ENCODE data around the gene OR1F1. TPM values are rescaled to one million over a fixed set of nuclear protein-coding genes. Genes with fewer than 3 reads are reported as not detected.

The OR1F1 gene
- total RNA-seq, 4 donors from 2014 or later = not detected

- DNase-seq (ENCODE audit: extremely low spot score) = peak; percentile 97
- whole genome bisulfite sequencing = 1% methylated on average over 37 of the region's 70 CpGs
- TF ChIP-seq POLR2AphosphoS5 (IDR thresholded peaks at IDR 0.05) = peak in 1 of 2 donors; percentile 71
- TF ChIP-seq POLR2A (IDR thresholded peaks at IDR 0.05; ENCODE audit: low read depth) = no peak
- TF ChIP-seq, protein P1, sequence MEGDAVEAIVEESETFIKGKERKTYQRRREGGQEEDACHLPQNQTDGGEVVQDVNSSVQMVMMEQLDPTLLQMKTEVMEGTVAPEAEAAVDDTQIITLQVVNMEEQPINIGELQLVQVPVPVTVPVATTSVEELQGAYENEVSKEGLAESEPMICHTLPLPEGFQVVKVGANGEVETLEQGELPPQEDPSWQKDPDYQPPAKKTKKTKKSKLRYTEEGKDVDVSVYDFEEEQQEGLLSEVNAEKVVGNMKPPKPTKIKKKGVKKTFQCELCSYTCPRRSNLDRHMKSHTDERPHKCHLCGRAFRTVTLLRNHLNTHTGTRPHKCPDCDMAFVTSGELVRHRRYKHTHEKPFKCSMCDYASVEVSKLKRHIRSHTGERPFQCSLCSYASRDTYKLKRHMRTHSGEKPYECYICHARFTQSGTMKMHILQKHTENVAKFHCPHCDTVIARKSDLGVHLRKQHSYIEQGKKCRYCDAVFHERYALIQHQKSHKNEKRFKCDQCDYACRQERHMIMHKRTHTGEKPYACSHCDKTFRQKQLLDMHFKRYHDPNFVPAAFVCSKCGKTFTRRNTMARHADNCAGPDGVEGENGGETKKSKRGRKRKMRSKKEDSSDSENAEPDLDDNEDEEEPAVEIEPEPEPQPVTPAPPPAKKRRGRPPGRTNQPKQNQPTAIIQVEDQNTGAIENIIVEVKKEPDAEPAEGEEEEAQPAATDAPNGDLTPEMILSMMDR (IDR thresholded peaks at IDR 0.05) = peak in 1 of 3 experiments; percentile 20
- TF ChIP-seq EP300 (IDR thresholded peaks at IDR 0.05) = no peak
These were observed 29.3 kb upstream of the OR1F1 start for GRCh38 chr16:3158510-3159314.

GRCh38 chr16:3161235-3162018 lies 26.6 kb upstream of the OR1F1 start:
- Histone ChIP-seq H3K4me1 (peaks cover 23 to 43% (median 37%) of the 10 kb centered on the region in 4 donors), H3K9me3 (no peaks in the 10 kb centered on the region), H3K36me3 (no peaks in the 10 kb centered on the region), H3K27ac (replicated peaks in 1 of 4) (no peak overlapping the region), H3K4me3 (no peak overlapping the region), H3K27me3 (peaks cover 0 to 44% (median 6%) of the 10 kb centered on the region in 4 donors)
- TF ChIP-seq, protein P1 (IDR thresholded peaks at IDR 0.05) = no peak
- TF ChIP-seq EP300 (IDR thresholded peaks at IDR 0.05) (no peak), POLR2AphosphoS5 (IDR thresholded peaks at IDR 0.05) (no peak), POLR2A (IDR thresholded peaks at IDR 0.05; ENCODE audit: low read depth) (no peak)
- WGBS = 85% methylated on average over 33 of the region's 36 CpGs
- DNase-seq (ENCODE audit: extremely low spot score) = no peak
- intact Hi-C loops (cut with DNase I) = no loop called here

More at GRCh38 chr16:3158510-3159314, 29.3 kb upstream of the OR1F1 start:
- intact Hi-C loops (cut with DNase I) = no loop called here
- no peaks in the 10 kb centered on the region for H3K9me3 ChIP-seq
- peak overlapping the region; percentile 70 to 96 (median 84) for H3K4me3 ChIP-seq
- peaks cover 18 to 37% (median 30%) of the 10 kb centered on the region in 4 donors for H3K4me1 ChIP-seq
- peak overlapping the region; percentile 80 to 95 (median 86) for H3K27ac ChIP-seq (replicated peaks in 1 of 4)
- no peaks in the 10 kb centered on the region for H3K36me3 ChIP-seq
- peaks cover 0 to 38% (median 6%) of the 10 kb centered on the region in 4 donors for H3K27me3 ChIP-seq

- DNase-seq (ENCODE audit: extremely low spot score) = no peak
- Histone ChIP-seq H3K36me3 (no peaks in the 10 kb centered on the region), H3K9me3 (no peaks in the 10 kb centered on the region), H3K4me3 (no peak overlapping the region), H3K27me3 (peaks cover 0 to 57% (median 6%) of the 10 kb centered on the region in 4 donors), H3K27ac (replicated peaks in 1 of 4) (no peak overlapping the region), H3K4me1 (peaks cover 12 to 18% (median 16%) of the 10 kb centered on the region in 4 donors)
- TF ChIP-seq EP300 (IDR thresholded peaks at IDR 0.05) (no peak), POLR2AphosphoS5 (IDR thresholded peaks at IDR 0.05) (no peak), POLR2A (IDR thresholded peaks at IDR 0.05; ENCODE audit: low read depth) (no peak)
- TF ChIP-seq, protein P1 (IDR thresholded peaks at IDR 0.05) = no peak
- intact Hi-C loops (cut with DNase I) = no loop called here
- 83% methylated on average over 35 of the region's 37 CpGs for WGBS
These were observed 23.6 kb upstream of the OR1F1 start for GRCh38 chr16:3164121-3164991.

GRCh38 chr16:3165111-3165822 lies 22.7 kb upstream of the OR1F1 start:
- Histone ChIP-seq H3K4me3 (peak overlapping the region; percentile 24 to 47 (median 38)), H3K27me3 (peaks cover under 1 to 59% (median 10%) of the 10 kb centered on the region in 4 donors), H3K27ac (replicated peaks in 1 of 4) (no peak overlapping the region)

More at GRCh38 chr16:3165111-3165822, 22.7 kb upstream of the OR1F1 start:
- intact Hi-C loops (cut with DNase I) = loop anchor here (5.0 kb wide), 1 partner anchor 108 kb away; no protein-coding TSS in a partner anchor
- TF ChIP-seq POLR2AphosphoS5 (IDR thresholded peaks at IDR 0.05) (no peak), POLR2A (IDR thresholded peaks at IDR 0.05; ENCODE audit: low read depth) (no peak), EP300 (IDR thresholded peaks at IDR 0.05) (no peak)
- TF ChIP-seq, protein P1 (IDR thresholded peaks at IDR 0.05) = no peak
- peaks cover 8 to 10% (median 10%) of the 10 kb centered on the region in 4 donors for H3K4me1 ChIP-seq
- H3K36me3 ChIP-seq = no peaks in the 10 kb centered on the region
- H3K9me3 ChIP-seq = no peaks in the 10 kb centered on the region
- DNase-seq (ENCODE audit: extremely low spot score) = no peak
- WGBS = 88% methylated on average over 12 of the region's 12 CpGs

All from esophagus muscularis mucosa (tissue), 4 donors.